Stimulated activated CD8-positive, alpha-beta memory T cell treated with anti-CD3 and anti-CD28 coated beads, Interleukin-4, amount 100 ng/mL, for 24 hours (primary cell): ENCODE results near the gene SIAH3.

ENCODE experiments used
- DNase-seq: peaks from one replicate; pipeline ENCODE4 v3.0.0-alpha.2; 2020; ENCODE audit warnings: low read depth

SIAH3 gene

GRCh38 chr13:45821811-45822210, 29.7 kb downstream of the SIAH3 start:
- no peak for DNase-seq

GRCh38 chr13:45820106-45820838, 31.3 kb downstream of the SIAH3 start:
- DNase-seq = no peak

- no peak for DNase-seq
These were observed 33.7 kb downstream of the SIAH3 start for GRCh38 chr13:45817833-45818232.

- DNase-seq = no peak
These were observed 35.1 kb downstream of the SIAH3 start for GRCh38 chr13:45816427-45816826.

- no peak for DNase-seq
These were observed 38.7 kb downstream of the SIAH3 start for GRCh38 chr13:45812695-45813372.

GRCh38 chr13:45811891-45812694, 39.5 kb downstream of the SIAH3 start:
- no peak for DNase-seq

- no peak for DNase-seq
These were observed 41.7 kb downstream of the SIAH3 start for GRCh38 chr13:45809801-45810394.

- no peak for DNase-seq
These were observed 42.6 kb downstream of the SIAH3 start for GRCh38 chr13:45808925-45809324.

- DNase-seq = no peak
These were observed 43.9 kb downstream of the SIAH3 start for GRCh38 chr13:45807520-45808099.

GRCh38 chr13:45800485-45800884, 51.1 kb downstream of the SIAH3 start:
- DNase-seq = no peak

- DNase-seq = no peak
These were observed 52.1 kb downstream of the SIAH3 start for GRCh38 chr13:45799451-45799850.

- no peak for DNase-seq
These were observed 52.7 kb downstream of the SIAH3 start for GRCh38 chr13:45798851-45799250.

GRCh38 chr13:45796426-45797235, 54.9 kb downstream of the SIAH3 start:
- DNase-seq = no peak

- DNase-seq = no peak
These were observed 58.7 kb downstream of the SIAH3 start for GRCh38 chr13:45792827-45793303.

GRCh38 chr13:45788011-45788410, 63.5 kb downstream of the SIAH3 start:
- DNase-seq = no peak

GRCh38 chr13:45787346-45787745, 64.2 kb downstream of the SIAH3 start:
- no peak for DNase-seq

GRCh38 chr13:45786293-45786920, 65.1 kb downstream of the SIAH3 start:
- no peak for DNase-seq

- DNase-seq = no peak
These were observed 66.5 kb downstream of the SIAH3 start for GRCh38 chr13:45784755-45785675.

- no peak for DNase-seq
These were observed 68.1 kb downstream of the SIAH3 start for GRCh38 chr13:45783346-45784043.
